Calu3 (cell line): ENCODE data around the gene PROCR. TPM values are rescaled to one million over a fixed set of nuclear protein-coding genes. Genes with fewer than 3 reads are reported as not detected.
A peak's percentile ranks its signal among the peaks of the same experiment; 100 is the strongest.

Source experiments
- BruUV-seq: library from RNA; stranded (reverse); fragments of 400-500 nt; replicated peaks from 2 replicates; lab custom pipeline; 2021; lab: Mats Ljungman, UMichigan
- CTCF ChIA-PET: fragments of 300-600 bp; sonication (Branson Sonifier 250); formaldehyde crosslinking; loops from one replicate; lab custom pipeline; 2022; ENCODE audit warnings: antibody characterized with exemption; lab: Charles Lee
- DNase-seq: peaks from one replicate; pipeline ENCODE4 v3.0.0; 2022
- H3K27ac Mint-ChIP-seq: one replicate; pipeline ENCODE4 v1.8.0; 2022; ENCODE audit warnings: mixed read lengths; ENCODE audit not compliant: unreplicated experiment
- H3K27me3 Mint-ChIP-seq: one replicate; pipeline ENCODE4 v1.8.0; 2022; ENCODE audit warnings: mixed read lengths; ENCODE audit not compliant: unreplicated experiment
- H3K36me3 Mint-ChIP-seq: one replicate; pipeline ENCODE4 v1.8.0; 2022; ENCODE audit warnings: mild to moderate bottlenecking, moderate library complexity, mixed read lengths; ENCODE audit not compliant: insufficient read depth, unreplicated experiment
- H3K4me1 Mint-ChIP-seq: one replicate; pipeline ENCODE4 v1.8.0; 2022; ENCODE audit warnings: mild to moderate bottlenecking, low read depth, mixed read lengths; ENCODE audit not compliant: unreplicated experiment
- H3K4me3 Mint-ChIP-seq: one replicate; pipeline ENCODE4 v1.8.0; 2022; ENCODE audit warnings: mild to moderate bottlenecking, low read depth, moderate library complexity, mixed read lengths; ENCODE audit not compliant: unreplicated experiment
- H3K9me3 Mint-ChIP-seq: one replicate; pipeline ENCODE4 v1.8.0; 2022; ENCODE audit warnings: low read depth, mixed read lengths; ENCODE audit not compliant: unreplicated experiment
- intact Hi-C: fragments of 100-400 bp; cut with micrococcal nuclease; formaldehyde crosslinking; loops from one replicate; pipeline ENCODE4 v1.10.0; 2022; ENCODE audit not compliant: unreplicated experiment
- total RNA-seq: library from RNA; stranded (reverse); gene quantifications from 2 replicates; pipeline ENCODE4 v1.2.3, GENCODE V29; 2022
- TF ChIP-seq, protein P1 (sequence below): fragments of 200-600 bp; IDR thresholded peaks from one replicate; pipeline ENCODE4 v1.8.0; 2022; ENCODE audit warnings: antibody characterized with exemption; ENCODE audit not compliant: unreplicated experiment

The PROCR gene
- total RNA-seq, 1 experiment from 2014 or later, result 9.7 TPM

DNA sequence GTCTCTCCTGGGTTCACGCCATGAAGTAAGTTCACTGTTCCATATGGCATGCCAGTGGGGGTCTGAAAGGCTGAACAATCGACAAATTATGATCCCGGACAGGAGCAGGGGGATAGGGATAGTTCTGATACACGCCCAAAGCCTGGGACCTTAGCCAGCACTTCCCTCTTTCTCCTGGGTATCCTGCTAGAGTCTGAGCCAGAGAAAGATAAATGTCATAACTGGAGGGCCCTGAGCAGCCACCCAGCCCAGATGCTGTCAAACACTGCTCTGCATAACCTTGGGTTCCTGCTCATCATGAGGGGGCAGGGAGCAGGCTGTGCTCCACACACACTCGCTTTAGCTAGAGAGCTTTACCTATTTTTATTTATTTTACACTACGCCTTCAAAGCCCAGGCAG is 37.0 kb upstream of the PROCR start:
- CTCF ChIA-PET, result interaction anchor here (1.6 kb wide), 1 partner anchor 10 kb away, joined by 4 read pairs; no protein-coding TSS in a partner anchor
- Mint-ChIP-seq H3K4me3 (no peak overlapping the region), H3K4me1 (no peaks in the 10 kb centered on the region), H3K27ac (no peak overlapping the region), H3K36me3 (peaks cover 56% of the 10 kb centered on the region), H3K27me3 (no peaks in the 10 kb centered on the region), H3K9me3 (no peaks in the 10 kb centered on the region)
- TF ChIP-seq, protein P1, sequence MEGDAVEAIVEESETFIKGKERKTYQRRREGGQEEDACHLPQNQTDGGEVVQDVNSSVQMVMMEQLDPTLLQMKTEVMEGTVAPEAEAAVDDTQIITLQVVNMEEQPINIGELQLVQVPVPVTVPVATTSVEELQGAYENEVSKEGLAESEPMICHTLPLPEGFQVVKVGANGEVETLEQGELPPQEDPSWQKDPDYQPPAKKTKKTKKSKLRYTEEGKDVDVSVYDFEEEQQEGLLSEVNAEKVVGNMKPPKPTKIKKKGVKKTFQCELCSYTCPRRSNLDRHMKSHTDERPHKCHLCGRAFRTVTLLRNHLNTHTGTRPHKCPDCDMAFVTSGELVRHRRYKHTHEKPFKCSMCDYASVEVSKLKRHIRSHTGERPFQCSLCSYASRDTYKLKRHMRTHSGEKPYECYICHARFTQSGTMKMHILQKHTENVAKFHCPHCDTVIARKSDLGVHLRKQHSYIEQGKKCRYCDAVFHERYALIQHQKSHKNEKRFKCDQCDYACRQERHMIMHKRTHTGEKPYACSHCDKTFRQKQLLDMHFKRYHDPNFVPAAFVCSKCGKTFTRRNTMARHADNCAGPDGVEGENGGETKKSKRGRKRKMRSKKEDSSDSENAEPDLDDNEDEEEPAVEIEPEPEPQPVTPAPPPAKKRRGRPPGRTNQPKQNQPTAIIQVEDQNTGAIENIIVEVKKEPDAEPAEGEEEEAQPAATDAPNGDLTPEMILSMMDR, result no peak
- no peak for DNase-seq
- no TSS peak for BruUV-seq
- intact Hi-C loops, result no loop called here

DNA sequence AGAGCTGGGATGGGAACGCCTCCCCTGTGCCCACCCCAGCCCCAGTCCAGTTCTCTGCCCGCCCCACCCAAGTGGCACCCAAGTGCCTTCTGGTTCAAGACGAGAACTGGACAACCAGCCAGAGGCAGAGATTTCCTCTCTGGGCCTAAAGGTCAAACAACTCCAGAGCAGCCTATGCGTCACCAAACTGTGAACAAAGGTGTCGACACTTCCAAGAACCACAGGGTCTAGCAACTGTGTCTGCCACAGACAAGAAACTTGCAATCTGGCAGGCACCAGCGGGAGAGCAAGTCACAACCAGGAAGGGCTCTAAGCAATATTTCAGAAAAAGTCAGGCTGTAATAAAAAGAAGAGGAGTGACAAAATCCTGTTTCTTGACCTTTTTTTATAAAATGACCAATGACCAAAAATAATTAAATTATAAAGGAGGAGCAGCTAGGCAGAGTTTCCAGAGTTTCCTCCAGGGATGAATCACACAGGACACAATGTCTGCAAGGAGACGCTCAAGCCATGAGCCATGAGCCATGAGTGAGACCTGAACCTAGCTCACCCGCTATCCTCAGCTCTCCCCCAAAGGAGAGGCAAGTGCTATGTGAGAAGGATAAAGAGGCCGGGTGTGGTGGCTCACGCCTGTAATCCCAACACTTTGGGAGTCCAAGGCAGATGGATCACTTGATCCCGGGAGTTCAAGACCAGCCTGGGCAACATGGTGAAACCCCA is 35.8 kb upstream of the PROCR start:
- intact Hi-C loops, result no loop called here
- no peak for DNase-seq
- Mint-ChIP-seq H3K9me3 (no peaks in the 10 kb centered on the region), H3K27ac (no peak overlapping the region), H3K27me3 (no peaks in the 10 kb centered on the region), H3K4me1 (no peaks in the 10 kb centered on the region), H3K4me3 (no peak overlapping the region), H3K36me3 (peaks cover 68% of the 10 kb centered on the region)
- no TSS peak for BruUV-seq
- TF ChIP-seq, protein P1, result no peak
- CTCF ChIA-PET, result no interaction called here

DNA sequence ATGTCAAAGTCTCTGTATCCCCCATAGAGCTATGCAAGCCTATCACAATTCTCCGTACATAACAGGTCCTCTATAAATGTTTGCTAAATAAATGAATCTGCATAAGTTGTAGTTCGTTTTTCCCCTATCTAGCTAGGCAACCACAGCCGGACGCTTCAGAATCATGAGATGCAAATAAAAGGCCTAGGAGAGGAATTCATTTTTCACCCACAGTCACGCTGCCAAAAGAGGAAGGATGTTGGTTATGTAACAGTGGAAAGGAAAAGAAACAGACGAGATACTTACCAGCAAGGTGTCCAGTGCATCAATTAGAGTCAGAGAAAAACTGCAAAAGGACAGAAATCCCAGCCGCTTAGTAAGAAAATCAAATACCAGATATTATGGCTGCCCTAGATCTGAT is 27.2 kb upstream of the PROCR start:
- intact Hi-C loops, result loop anchor here (1.0 to 5.0 kb wide), 3 partner anchors 64 to 312 kb away; no protein-coding TSS in a partner anchor
- no peaks in the 10 kb centered on the region for H3K27me3 Mint-ChIP-seq
- H3K9me3 Mint-ChIP-seq, result no peaks in the 10 kb centered on the region
- CTCF ChIA-PET, result interaction anchor here (0.5 to 3.5 kb wide), 40 partner anchors 10 to 601 kb away, joined by 3 to 86 read pairs (median 4); partner anchors contain the start of genes ACSS2, CEP250, EIF6 and MMP24
- H3K27ac Mint-ChIP-seq, result peak overlapping the region; percentile 18
- TF ChIP-seq, protein P1, result no peak
- peaks cover 48% of the 10 kb centered on the region for H3K36me3 Mint-ChIP-seq
- peaks cover 25% of the 10 kb centered on the region for H3K4me1 Mint-ChIP-seq
- no peak for DNase-seq
- no peak overlapping the region for H3K4me3 Mint-ChIP-seq
- BruUV-seq, result no TSS peak

DNA sequence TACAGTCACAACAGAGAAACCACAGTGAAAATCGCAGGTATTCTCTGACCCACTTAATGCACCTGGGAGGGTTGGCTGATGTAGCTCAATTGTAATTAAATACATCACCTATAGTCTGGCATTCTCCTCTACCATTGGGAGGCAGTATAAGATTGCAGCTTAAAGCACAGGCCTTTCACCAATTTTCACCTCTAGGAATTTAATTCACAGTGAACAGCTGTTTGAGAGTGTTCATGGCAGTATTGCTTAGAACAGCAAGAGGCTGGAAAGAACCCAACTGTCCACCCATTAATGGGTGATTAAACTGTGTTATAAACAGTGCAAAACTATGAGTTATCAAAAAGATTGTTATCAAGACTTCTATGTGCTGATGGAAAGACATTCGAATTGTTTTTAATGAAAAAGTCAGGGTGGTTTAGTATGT is 26.7 kb upstream of the PROCR start:
- no TSS peak for BruUV-seq
- H3K4me3 Mint-ChIP-seq, result peak overlapping the region; percentile 87

More for the DNA sequence above, 26.7 kb upstream of the PROCR start:
- H3K4me1 Mint-ChIP-seq, result peaks cover 25% of the 10 kb centered on the region
- CTCF ChIA-PET, result interaction anchor here (0.5 to 3.5 kb wide), 40 partner anchors 11 to 601 kb away, joined by 3 to 86 read pairs (median 4); partner anchors contain the start of genes ACSS2, CEP250, EIF6 and MMP24
- TF ChIP-seq, protein P1, result peak; percentile 74
- H3K36me3 Mint-ChIP-seq, result peaks cover 44% of the 10 kb centered on the region
- peak overlapping the region; percentile 18 for H3K27ac Mint-ChIP-seq
- intact Hi-C loops, result loop anchor here (1.0 to 5.0 kb wide), 3 partner anchors 63 to 313 kb away; no protein-coding TSS in a partner anchor
- H3K9me3 Mint-ChIP-seq, result no peaks in the 10 kb centered on the region
- peak; percentile 66 for DNase-seq
- H3K27me3 Mint-ChIP-seq, result no peaks in the 10 kb centered on the region
